Frontal cortex (tissue), 4 donors: ENCODE results near the gene MAFB. TPM values are rescaled to one million over a fixed set of nuclear protein-coding genes. Genes with fewer than 3 reads are reported as not detected.

Source experiments
- DNase-seq, 2 donors: peaks; one replicate each; pipeline ENCODE4 v3.0.0; 2012; ENCODE audit warnings: low spot score in 2 of 2
- FAIRE-seq: peaks from 2 replicates; lab custom pipeline; 2012; peaks lifted over from hg19 to GRCh38; lab: Jason Lieb, UNC
- total RNA-seq: library from RNA; depleted of rRNA; stranded (reverse); fragments of >200 nt; gene quantifications from one replicate; pipeline ENCODE4 v1.2.3, GENCODE V29; 2014
- donor health status: control.
- donor health status: control.
- donor health status: control.

The MAFB gene
- total RNA-seq, 1 donor from 2014 or later: 7.3 TPM

DNA sequence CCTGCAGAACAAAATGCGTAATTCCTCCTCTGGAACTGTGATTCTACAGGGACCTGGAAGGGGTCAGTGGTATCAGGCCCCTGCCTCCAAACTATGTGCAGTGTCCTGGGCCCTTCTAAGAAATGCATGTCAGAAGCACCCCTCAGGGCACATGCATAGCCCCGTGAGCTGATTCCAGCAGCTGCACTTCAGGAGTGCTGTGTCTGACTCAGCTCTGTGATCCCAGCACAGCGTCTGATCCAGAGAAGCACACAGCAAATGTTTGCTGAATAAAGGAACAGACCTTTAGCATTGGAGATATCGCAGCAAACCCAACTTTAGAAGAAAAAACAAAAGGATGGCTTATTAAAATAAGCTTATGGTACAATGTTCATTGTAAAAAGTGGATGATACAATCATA, 15.8 kb upstream of the MAFB start:
- DNase-seq (no peak), FAIRE-seq (no peak)

DNA sequence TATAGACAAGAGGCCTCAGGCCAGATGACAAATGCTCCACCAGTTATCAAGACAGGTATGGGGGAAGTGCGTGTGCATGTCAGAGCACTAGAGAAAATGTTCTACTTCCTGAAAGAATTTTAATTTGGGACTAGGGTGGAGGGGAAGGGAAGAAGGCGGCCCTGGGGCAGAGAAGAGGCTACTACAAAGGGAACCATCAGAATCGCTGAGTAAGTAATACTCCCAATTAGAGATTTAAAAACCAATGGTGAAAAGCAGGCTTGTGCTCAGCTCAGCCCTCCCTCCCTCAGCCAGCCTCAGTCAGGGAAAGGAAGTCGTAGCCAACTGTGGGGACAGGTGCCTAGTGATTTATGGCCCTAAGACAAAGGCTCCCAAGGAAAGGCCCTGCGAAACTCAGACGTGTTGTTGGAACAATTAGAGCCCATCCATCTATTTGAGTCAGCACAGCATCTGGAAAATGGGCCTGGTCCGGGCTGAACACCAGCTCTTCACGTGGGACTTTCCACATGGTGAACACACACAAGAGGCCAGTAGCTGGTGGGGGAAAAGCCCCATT, 15.0 kb upstream of the MAFB start:
- DNase-seq (no peak), FAIRE-seq (no peak)

DNA sequence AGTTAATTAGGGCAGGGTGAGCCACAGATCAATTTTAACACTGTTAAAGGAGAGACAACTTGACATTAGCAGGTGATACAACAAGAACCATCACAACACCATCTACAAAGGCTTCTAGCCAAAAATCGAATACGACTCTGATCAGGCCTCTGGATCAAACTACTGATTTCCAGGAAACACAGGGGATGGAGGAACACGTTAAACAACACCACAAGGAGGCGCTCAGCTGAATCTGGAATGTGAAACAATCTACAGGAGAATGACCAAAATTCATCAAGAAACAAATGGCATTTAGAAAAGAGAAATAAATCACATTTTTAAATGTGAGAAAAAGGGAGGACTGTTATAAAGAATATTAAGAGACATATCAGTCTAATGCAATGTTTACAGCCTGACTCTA, 13.5 kb upstream of the MAFB start:
- DNase-seq: no peak
- no peak for FAIRE-seq

DNA sequence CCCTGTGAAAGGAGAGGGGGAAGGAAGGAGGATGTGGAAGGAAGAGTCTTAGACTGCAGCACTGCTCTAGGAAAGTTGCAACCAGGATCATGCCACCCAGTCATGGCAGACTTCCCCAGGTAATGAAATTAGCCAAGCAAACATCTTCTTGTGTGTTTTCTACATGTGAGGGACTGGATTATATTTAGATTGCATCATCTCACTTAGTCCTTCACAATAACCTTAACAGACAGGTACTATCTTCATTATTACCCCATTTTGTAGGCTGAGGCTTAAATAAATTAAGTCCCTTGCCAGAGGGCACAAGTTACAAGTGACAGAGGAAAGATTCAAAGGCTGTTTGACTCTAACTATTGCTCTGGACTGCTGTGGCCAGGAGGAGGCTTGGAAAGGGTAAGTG, 9.7 kb upstream of the MAFB start:
- DNase-seq (no peak), FAIRE-seq (no peak)

DNA sequence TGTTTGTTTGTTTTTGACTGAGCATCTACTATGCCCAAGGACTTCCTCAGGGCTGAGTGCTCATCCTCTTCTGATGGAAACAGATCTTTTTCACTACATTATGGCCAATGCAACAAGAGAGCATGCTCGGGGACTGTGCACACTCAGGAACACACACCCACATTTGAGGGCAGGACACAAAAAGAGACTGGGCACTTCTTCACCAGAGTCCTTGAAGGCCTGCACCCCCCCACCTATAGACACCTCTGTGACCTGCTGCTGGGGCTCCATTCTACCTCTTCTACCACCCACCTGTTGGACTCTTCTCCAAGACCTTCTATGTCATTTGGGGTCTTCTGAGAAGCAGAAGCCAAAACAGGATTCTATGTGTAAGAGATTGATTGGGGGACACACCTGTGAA, 9.2 kb upstream of the MAFB start:
- FAIRE-seq: no peak
- no peak for DNase-seq

DNA sequence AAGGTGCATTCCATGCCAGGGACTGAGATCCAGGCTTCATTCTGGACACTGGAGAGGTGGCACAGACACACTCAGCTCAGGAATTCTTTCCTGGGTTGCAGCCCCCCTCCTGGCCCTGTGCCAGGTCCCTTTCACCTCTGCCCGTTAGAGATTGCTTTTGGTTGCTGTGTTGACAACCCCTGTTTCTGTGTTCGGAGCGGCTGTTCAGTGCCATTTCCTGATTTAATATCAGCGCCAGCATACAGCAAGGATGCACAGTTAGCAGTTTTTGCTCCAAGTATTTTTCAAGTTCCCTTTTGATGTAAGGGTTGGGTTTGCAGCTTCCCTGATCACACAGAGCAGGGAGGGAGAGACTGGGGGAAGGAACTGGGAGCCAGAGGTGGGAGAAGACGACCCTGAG, 8.5 kb upstream of the MAFB start:
- DNase-seq: no peak
- FAIRE-seq: no peak

DNA sequence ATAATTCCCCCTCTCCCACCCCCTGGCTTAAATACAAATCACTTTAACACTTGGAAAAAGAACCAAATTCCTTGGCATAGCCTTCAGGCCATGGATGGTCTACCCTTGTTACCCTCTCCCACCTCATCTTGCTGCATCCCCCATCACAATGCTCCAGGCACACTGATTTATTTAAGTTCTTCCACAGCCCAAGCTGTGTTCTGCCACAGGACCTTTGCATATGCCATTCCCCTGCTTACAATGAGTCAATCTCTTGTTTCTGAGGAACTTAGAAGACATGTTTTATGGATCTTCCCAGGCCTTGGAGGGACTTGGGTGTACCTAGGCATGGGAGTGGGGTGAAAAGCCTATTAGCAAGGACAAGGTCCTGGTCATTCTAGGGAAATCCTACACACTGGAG, 6.2 kb upstream of the MAFB start:
- no peak for FAIRE-seq

DNA sequence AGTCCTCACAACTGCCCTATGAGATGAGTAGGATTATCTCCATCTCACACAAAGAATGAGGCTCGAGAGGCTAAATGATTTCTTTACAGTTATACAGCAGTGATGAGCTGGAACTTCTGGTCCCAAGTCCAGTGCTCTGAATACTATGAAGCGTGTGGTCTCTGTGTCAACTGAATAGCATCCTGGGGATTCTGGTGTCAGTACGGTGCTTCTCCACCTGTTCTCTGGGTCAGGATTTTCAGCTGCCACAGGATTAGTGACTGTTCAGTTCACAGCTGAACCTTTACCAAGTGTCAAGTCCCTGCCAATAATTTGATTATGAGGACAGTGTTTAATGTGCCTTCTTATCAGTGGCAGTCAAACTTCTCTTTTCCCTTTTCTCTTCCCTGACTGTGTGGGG, 5.2 kb upstream of the MAFB start:
- no peak for FAIRE-seq
- DNase-seq: no peak

More for the DNA sequence above, 6.2 kb upstream of the MAFB start:
- DNase-seq: no peak

DNA sequence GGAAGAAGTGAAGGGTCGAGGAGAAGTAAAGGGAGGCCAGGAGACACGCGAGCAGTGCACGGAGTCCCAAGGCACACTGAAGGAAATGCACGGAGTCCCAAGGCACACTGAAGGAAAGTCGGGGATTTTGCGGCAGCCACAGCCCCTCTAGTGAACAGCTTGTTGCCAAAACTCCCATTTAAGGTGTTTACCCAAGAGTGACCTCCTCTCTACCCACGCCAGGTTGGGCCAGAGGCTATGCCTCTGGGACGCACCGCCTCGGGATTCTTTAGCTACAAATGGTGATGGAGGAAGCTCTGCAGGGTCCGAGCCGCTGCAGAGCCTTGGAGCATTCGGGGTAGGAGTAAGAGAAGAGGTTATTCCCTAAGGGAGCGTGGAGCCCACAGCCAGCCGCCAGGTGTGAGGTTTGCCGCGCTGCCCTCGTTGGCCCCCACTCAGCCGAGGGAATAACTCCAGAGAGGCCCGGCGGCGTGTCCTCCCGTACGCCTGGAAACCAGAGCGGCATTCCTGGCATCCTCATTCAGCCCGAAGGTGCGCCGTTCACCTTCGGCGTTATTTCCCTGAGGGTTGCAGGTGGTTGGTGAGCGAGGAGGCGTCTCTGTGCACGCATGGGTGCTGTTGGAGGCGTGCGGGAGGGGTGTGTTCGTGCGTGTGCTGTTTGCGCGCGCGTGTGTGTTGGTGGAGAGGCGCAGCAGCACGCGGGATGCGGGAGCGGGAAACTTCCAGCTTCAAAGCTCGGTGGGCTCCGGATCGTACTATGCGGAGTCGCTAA, 3.4 kb upstream of the MAFB start:
- DNase-seq (no peak), FAIRE-seq (no peak)

DNA sequence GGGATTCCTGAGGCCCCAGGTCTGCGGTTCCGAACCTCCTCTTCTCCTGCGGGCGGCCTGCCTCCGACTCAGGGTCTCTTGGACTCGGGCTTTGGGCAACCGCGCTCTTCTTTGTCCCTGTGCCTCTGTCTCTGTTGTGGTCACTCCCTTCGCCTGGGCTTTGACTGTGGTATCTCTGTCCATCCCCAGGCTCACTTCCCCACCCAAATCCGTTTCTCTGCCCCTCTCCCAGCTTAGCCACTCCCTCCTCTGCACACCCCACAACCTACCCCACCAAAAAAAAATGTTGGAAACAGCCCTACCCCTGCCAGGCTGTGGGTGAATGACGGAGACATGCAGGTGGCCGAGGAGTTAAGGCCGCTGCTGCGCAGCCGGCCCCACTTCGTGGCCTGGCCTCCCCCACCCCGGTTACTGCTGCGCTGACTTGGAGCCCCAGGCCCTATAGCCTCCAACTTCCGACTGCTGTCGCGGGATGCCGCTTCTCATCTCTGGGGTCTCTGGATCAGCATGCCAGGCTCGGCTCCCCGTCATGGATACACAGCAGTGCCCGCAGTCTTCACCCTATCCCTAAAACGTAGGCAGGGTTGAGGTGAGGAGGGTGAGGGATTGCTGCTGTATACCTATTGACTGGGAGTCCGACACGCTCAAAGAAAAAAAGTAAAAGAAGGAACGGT, 2.7 kb upstream of the MAFB start:
- DNase-seq (no peak), FAIRE-seq (no peak)

DNA sequence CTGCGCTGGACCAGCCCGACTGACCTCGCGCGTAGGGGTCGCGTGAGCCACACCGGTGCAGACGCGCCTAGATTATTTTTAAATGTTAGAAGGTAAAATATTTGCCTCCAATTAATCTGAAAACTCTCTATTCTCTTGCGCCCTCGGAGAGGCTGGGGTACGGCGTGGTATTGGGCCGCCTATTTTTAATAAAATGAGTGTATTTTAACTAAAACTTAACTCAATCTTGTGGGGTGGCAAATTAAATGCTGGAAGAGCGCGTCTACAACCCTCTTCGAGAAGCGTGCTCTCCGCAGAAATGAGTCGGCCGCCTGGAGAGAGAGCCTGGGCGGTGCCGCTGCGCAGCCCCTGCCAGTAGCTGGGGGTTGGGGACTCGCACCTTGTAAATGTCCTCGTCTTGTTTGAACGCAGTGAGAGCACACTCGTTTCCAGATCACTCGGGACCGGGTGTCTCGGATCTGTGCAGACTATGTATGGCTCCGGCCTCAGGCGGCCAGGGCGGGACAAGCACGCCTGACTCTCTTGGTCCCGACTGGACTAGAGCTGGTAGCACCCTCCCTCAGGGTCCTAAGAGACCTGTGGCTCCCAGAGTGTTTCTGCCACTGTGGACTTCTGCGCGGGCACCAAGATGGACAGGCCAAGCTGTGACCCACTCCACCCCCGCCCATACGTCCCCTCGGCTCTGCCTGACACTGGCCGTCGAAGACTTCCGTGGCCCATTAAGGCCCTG, 2.0 kb upstream of the MAFB start:
- FAIRE-seq (no peak), DNase-seq (no peak)

DNA sequence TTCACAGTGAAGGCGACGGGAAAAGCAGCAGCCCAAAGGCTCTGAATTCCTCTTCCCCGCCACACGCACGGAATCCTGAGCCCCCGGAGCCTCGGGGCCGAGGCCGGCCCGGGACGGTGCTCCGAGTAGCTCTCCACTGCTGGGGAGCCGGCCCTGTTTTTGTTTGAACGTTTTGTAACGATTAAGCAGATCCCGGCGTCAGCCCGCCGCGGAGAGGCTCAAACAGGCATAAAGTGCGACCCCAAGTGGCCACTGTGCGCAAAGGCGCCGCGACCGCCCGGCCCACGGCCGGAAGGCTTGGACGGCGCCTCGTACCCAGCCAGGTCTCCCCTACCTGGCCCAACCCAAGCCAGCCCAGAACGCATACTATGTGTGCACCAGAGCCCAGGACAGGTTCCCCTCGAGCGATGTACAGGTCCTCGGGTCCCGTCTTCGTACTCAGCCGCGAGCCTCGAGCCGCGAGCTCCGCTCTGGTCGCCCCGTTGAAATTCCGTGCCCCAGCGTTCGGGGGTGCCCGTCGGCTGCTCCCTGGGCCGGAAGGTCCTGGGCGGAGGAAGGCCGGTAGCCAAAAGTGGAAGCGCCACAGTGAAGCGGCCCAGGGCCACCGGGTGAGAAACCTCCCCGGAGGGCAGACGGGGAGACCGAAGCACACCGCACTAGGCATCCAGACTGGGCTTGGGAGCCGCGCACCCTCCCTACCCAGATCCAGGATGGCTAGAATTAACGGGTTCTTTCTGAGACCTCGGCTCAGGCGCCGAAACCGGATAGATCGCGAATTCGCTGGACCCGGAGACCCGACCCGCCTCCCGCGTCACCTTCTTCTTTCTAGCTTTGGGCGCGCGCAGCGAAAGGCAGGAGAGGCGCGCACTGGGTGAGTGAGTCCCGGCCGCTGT, 1.2 kb upstream of the MAFB start:
- FAIRE-seq (no peak), DNase-seq (peak; percentile 85 to 87)

DNA sequence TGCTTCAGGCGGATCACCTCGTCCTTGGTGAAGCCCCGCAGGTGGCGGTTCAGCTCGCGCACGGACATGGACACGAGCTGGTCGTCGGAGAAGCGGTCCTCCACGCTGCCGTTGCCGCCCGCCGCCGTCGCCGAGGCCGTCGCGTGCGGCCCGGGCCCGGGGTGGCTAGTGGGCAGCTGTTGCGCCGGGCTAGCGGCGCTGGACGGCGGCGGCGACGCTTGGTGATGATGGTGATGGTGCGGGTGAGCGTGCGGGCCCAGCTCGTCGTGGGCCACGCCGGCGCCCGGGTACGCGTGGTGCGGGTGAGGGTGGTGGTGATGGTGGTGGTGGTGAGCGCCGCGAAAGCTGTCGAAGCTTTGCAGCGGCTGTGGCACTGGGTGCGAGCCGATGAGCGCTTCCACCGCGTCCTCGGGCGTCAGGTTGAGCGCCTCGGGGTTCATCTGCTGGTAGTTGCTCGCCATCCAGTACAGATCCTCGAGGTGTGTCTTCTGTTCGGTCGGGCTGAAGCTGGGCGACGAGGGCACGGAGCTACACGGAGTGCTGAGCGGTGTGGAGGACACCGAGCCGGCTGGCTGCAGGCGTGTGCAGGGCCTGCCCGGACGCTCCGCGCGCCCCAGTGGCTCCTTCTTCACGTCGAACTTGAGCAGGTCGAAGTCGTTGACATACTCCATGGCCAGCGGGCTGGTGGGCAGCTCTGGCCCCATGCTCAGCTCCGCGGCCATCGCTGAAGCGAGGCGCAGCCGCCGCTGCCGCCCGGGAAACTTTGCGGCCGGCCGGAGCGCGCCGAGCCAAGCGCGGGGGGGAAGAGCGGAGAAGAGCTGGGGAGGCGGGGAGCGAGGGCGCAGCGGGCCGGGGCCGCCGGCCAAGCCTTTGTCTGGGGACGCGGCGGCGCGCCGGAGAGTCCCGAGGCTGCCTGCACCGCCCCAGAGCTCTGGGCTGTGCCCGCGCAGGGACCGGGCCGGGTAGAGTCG, 622 bp downstream of the MAFB start:
- no peak for FAIRE-seq
- DNase-seq: no peak

DNA sequence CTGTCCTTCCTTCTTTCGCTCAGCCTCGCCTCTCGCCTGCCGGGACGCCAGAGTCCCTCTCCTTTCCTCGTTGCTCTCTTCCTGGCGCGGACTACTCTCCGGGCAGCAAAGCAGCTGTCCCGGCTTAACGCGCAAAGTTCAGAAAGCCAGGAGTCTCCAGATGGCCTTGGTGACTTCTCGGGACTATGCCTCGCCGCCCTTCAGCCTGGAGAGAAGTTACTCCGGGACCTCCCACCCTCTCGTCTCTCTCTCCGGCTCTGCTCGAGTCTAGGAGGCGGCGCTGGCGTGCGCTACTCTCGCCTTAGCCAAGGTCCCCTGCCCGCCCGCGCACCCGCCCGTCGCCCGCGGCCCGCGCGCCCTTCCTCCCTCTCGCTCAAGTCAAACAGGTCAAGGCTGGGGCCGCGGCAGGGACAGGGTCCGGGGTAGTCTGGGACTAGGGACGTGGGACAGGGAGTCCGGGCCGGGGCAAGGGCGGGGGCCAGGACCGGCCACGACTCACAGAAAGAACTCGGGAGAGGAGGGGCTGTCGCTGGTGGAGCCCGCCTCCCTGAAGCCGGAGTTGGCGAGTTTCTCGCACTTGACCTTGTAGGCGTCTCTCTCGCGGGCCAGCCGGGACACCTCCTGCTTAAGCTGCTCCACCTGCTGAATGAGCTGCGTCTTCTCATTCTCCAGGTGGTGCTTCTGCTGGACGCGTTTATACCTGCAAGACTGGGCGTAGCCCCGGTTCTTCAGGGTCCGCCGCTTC, 1.5 kb downstream of the MAFB start:
- FAIRE-seq (no peak), DNase-seq (no peak)

DNA sequence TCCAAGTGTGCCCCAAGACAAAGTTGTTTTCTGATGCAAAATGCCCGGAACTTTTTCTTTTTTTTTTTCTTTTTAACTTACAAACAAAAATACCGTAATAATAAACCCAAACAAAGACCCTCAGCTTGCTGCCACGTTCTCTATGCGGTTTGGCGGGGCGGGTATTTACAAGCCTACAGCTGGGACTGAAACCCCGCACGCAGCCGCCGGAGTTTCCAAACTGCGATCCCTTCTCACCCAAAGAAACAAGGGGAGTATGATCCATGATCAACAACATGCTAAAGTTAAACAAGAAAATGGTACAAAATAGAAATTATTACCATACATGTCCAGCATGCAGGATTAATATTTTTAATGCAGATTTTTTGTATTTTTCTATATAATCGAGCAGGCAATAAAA, 2.1 kb downstream of the MAFB start:
- FAIRE-seq: no peak

DNA sequence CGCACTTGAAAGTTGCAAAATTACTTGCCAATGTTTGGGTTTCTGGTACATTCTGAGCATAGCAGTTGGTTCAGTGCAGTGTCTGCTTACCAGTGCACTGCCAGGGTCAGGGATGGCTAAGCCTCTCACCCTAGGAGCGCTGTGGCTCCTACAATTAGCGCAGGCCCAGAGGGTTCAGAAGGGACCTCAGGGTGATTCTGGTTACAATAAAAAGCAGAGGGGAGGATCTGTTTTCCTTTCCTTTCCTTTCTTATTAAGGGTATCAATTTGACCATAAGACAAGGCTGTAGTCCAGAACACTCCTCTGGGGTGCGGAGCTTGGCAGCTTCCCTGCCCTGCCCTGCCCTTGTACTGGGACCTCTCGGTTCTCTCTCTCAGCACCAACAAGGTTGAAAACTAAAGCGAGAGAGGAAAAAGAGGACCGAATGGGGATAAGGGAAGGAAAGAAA, 2.6 kb downstream of the MAFB start:
- DNase-seq (no peak), FAIRE-seq (no peak)

More for the DNA sequence above, 2.1 kb downstream of the MAFB start:
- no peak for DNase-seq

DNA sequence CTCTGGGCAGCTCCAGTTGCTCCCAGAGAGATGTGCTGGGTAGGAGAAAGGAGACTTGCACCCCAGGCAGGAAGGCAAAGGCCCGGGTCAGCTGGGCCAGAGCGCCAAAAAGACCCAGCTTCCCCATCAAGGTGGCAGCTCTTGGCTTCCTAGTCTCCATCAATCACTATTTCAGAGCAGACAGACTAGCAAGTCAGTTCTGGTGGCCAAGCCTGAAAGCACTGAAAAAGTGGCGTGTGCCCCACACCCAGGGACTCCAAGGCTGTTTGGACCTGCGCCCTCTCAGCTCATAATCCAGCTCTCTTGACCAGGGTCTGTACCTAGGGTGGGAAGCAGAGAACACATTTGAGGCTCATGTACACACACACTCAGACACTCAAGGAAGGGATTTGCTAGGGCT, 3.7 kb downstream of the MAFB start:
- FAIRE-seq (no peak), DNase-seq (no peak)

DNA sequence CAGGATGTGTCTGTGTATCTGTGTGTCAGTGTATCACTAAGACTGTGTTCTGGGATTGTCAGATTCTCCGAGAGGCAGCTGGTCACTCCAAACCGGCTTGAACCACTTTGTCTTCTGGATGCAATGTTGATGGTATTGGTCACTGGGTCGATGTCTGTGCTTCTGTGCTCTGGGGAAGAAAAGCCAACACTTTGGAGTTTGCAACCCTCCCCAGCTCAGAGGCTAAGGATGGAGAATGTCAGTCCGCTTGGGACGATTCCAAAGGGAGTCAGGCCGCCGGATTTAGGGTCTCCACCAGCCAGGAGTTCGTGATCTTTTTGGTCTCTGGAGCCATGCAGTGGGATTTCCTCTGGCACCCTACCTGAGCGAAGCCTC, 5.2 kb downstream of the MAFB start:
- DNase-seq (no peak), FAIRE-seq (no peak)
